RWPE1 (cell line): Measurements from ENCODE around the gene YTHDF1.

Experiments
- CTCF ChIA-PET: fragments of 350-600 bp; sonication (Branson Sonifier 250); formaldehyde crosslinking; extraction: SDS; loops from one replicate; lab custom pipeline; 2021; lab: Yijun Ruan, JAX
- POLR2A ChIA-PET: fragments of 400-600 bp; formaldehyde crosslinking; extraction: SDS; loops from one replicate; lab custom pipeline; 2020; ENCODE audit warnings: antibody characterized with exemption; ENCODE audit not compliant: low non-redundant PET; lab: Yijun Ruan, JAX
- DNase-seq: peaks from one replicate; pipeline ENCODE4 v3.0.0; 2012; ENCODE audit warnings: low spot score
- H3K27ac ChIP-seq: fragments of 450-650 bp; 2 replicates; pipeline ENCODE4 v1.5.1; 2017
- TF ChIP-seq, protein P1 (sequence below): fragments of 450-650 bp; conservative IDR thresholded peaks from 2 replicates; pipeline ENCODE4 v1.5.1; 2017; ENCODE audit warnings: low read depth, mild to moderate bottlenecking

Gene YTHDF1

DNA sequence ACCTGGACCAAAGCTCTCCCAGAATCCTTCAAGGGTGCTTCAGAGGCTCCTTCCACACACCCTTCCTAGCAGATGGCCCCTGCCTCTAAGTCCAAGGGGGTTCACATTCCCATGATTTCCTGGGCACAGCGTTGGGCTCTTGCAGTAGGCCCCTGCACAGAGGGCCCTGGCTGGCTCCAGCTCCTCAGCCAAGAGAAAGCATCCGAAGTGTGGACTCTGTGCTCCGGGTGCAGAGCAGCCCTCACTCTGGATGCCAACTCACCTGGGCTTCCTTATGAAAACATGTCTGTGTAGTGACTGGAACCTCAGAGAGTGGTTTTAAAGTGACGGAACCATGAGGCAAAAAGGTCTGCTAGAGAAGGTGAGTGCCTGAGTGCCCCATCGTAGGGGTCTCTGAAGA is 11.6 kb downstream of the YTHDF1 start:
- no peak for DNase-seq
- 0 out of 2 replicates have a peak overlapping the region, but pooled peaks have one; percentile 3 for H3K27ac ChIP-seq
- TF ChIP-seq, protein P1, sequence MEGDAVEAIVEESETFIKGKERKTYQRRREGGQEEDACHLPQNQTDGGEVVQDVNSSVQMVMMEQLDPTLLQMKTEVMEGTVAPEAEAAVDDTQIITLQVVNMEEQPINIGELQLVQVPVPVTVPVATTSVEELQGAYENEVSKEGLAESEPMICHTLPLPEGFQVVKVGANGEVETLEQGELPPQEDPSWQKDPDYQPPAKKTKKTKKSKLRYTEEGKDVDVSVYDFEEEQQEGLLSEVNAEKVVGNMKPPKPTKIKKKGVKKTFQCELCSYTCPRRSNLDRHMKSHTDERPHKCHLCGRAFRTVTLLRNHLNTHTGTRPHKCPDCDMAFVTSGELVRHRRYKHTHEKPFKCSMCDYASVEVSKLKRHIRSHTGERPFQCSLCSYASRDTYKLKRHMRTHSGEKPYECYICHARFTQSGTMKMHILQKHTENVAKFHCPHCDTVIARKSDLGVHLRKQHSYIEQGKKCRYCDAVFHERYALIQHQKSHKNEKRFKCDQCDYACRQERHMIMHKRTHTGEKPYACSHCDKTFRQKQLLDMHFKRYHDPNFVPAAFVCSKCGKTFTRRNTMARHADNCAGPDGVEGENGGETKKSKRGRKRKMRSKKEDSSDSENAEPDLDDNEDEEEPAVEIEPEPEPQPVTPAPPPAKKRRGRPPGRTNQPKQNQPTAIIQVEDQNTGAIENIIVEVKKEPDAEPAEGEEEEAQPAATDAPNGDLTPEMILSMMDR: no peak
- POLR2A ChIA-PET: interaction anchor here (0.6 kb wide), 1 partner anchor 13 kb away, joined by 3 read pairs; no protein-coding TSS in a partner anchor
- CTCF ChIA-PET: interaction anchor here (0.6 to 1.4 kb wide), 3 partner anchors 23 to 941 kb away, joined by 3 read pairs; no protein-coding TSS in a partner anchor

DNA sequence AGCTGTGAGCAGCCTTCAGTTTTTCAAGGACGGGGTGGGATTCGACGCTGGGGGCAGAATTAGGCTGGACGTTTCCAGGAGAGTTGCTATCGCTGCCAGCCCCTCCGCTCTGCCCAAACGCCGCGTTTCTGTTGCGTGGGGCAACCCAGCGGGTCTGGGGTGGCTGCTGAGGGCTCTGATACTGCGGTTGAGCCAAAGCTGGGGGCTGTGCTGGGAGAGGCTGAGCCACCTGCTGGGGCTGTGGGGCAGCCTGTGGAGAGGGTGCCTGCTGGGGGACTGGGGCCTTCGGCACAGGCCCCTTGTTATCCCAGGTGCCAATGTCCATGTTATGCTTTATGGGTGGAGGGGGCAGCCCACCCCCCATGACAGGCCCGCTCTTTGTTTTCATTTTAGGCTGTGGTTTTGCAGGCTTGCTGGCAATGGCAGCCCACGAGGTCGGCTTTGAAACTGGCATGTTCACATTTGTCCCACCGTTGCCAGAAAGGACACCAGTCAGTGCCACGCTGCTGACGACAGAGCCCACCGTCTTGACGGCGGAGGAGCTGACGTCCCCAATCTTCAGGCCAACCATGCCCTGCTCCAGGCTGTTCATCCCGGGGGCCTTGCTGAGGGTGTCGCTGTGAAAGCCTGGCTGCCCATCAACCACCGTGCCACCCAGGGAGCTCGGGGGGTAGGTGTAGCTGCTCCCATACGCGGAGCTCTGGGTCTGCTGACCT is 13.0 kb downstream of the YTHDF1 start:
- H3K27ac ChIP-seq: no peak overlapping the region
- no peak for DNase-seq
- POLR2A ChIA-PET: no interaction called here
- TF ChIP-seq, protein P1: no peak
- CTCF ChIA-PET: interaction anchor here (0.6 to 1.4 kb wide), 5 partner anchors 10 to 589 kb away, joined by 3 to 7 read pairs (median 3); no protein-coding TSS in a partner anchor

DNA sequence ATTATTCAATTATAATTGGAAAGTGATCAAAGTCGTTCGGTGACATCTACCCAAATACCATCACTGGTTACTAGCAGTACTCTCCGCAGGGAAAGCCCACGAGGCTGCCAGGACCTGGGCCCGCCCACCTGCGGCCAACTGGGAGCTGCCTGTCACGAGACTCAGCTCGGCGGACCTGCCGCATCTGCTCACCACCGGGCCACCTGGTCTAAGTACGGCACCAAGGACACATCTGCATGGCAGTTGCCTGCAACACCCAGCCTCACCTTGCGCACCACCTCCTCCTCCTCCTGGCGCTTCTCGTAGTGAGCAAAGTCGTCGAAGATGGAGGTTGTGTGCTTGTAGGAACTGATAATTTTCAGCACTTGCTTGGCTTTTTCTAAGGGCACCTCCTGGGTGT is 13.9 kb downstream of the YTHDF1 start:
- CTCF ChIA-PET: interaction anchor here (0.6 to 1.4 kb wide), 7 partner anchors 9 to 590 kb away, joined by 3 to 7 read pairs (median 3); no protein-coding TSS in a partner anchor
- H3K27ac ChIP-seq: no peak overlapping the region
- POLR2A ChIA-PET: no interaction called here
- TF ChIP-seq, protein P1: no peak
- no peak for DNase-seq

DNA sequence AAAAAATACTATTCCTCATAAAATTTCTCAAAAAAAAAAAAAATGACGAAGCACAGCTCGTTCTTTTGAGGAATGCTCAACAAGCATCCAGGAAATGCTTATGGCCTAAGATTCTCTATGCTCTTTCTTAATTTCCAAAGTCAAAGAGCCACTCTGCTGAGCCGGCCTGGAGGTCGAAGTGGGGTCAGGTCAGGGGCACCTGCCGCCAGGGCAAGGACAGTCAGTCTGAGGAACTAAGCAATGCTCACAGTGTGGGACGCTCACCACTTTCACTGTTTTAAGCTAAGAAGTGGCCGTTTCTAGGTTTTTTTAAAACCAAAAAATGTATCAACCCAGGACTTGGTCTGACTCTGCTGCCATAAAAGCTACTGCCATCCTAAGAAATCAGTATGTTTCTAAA is 17.3 kb downstream of the YTHDF1 start:
- POLR2A ChIA-PET: no interaction called here
- TF ChIP-seq, protein P1: no peak
- DNase-seq: no peak
- CTCF ChIA-PET: interaction anchor here (0.6 to 2.3 kb wide), 6 partner anchors 12 to 852 kb away, joined by 3 to 9 read pairs (median 5); partner anchors contain the start of gene STMN3
- no peak overlapping the region for H3K27ac ChIP-seq

DNA sequence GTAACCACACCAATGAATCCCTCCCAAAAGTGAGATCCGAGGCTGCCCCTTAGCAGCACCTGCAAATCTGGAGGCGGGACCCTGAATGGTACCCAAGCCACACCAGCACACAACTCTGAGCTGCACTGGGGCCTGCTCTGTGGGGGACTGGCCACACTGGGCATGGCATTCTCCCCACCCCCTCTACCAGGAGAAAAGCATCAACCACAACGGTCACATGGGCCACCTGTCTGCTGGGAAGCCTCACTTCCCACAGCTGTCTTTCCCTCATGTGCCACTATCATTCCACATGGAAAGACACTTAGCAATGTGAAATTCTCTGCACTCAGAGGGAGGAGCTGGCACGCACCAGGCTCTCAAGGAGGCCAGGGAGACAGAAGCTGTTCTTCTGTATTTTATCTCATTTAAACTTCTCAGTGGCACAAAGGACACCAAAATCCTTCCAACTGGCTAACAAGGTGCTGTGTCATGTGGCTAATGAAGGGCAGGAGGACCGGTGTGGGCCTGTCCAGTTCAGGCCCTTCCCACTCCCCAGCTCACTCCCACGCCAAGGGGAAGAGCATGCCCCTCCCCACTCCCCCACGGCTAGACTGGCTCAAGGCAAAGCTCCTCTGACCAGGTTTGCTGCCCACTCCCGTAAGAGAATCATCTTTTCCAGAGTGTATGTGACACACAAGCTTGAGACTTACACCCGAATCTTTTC is 19.0 kb downstream of the YTHDF1 start:
- H3K27ac ChIP-seq: peak overlapping the region; percentile 47
- TF ChIP-seq, protein P1: no peak
- ChIA-PET CTCF (interaction anchor here (0.9 to 1.7 kb wide), 8 partner anchors 9 to 113 kb away, joined by 3 to 12 read pairs (median 4); partner anchors contain the start of gene YTHDF1), POLR2A (no interaction called here)
- no peak for DNase-seq

DNA sequence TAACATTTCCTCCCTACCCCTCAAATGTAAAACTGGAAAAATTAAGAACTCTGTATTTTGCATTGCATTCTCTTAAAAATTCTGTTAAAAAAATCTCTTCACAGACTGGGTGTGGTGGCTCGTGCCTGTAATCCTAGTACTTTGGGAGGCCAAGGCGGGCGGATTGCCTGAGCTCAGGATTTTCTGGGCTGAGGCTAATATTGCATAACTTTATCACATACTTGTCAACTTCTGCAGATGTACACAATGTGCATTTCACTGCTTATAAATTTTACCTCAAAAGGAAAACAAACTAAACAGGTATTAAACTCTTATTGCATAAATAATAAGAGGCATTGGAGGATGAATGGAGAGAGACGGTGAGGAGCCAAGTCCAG is 21.1 kb downstream of the YTHDF1 start:
- no peak for DNase-seq
- CTCF ChIA-PET: interaction anchor here (1.1 kb wide), 1 partner anchor 220 kb away, joined by 5 read pairs; no protein-coding TSS in a partner anchor
- TF ChIP-seq, protein P1: no peak
- H3K27ac ChIP-seq: no peak overlapping the region
- POLR2A ChIA-PET: interaction anchor here (0.5 kb wide), 1 partner anchor 26 kb away, joined by 4 read pairs; no protein-coding TSS in a partner anchor
